GM08714 (cell line): ENCODE results near the gene MEG3.

Source experiments
- H3K4me3 ChIP-seq: fragments of 200-500 bp; sonication (Bioruptor generic); 2 replicates; pipeline ENCODE4 v1.5.1; 2014; ENCODE audit warnings: mild to moderate bottlenecking, low read length, inconsistent platforms
- ZNF274 ChIP-seq: IDR thresholded peaks from 2 replicates; pipeline ENCODE4 v1.6.1; 2012; ENCODE audit warnings: mild to moderate bottlenecking, low read depth, low read length

MEG3 gene

GRCh38 chr14:100850841-100851585 is 25.1 kb downstream of the MEG3 start:
- TF ChIP-seq ZNF274: no peak

GRCh38 chr14:100851586-100851916 is 25.6 kb downstream of the MEG3 start:
- TF ChIP-seq ZNF274: no peak
- H3K4me3 ChIP-seq: no peak overlapping the region

More at GRCh38 chr14:100850841-100851585, 25.1 kb downstream of the MEG3 start:
- no peak overlapping the region for H3K4me3 ChIP-seq

- TF ChIP-seq ZNF274: no peak
- H3K4me3 ChIP-seq: no peak overlapping the region
Observed at GRCh38 chr14:100851946-100852620, 26.2 kb downstream of the MEG3 start.

GRCh38 chr14:100854435-100854834 is 28.5 kb downstream of the MEG3 start:
- H3K4me3 ChIP-seq: no peak overlapping the region
- no peak for TF ChIP-seq ZNF274

GRCh38 chr14:100855256-100855930 is 29.5 kb downstream of the MEG3 start:
- no peak overlapping the region for H3K4me3 ChIP-seq
- no peak for TF ChIP-seq ZNF274

- H3K4me3 ChIP-seq: no peak overlapping the region
- no peak for TF ChIP-seq ZNF274
Observed at GRCh38 chr14:100856056-100856950, 30.4 kb downstream of the MEG3 start.

GRCh38 chr14:100857233-100857922 is 31.5 kb downstream of the MEG3 start:
- no peak for TF ChIP-seq ZNF274
- H3K4me3 ChIP-seq: no peak overlapping the region

GRCh38 chr14:100857923-100858837 is 32.3 kb downstream of the MEG3 start:
- no peak for TF ChIP-seq ZNF274
- no peak overlapping the region for H3K4me3 ChIP-seq

- no peak for TF ChIP-seq ZNF274
- no peak overlapping the region for H3K4me3 ChIP-seq
Observed at GRCh38 chr14:100858838-100859220, 32.9 kb downstream of the MEG3 start.

GRCh38 chr14:100859781-100860180 is 33.9 kb downstream of the MEG3 start:
- H3K4me3 ChIP-seq: no peak overlapping the region
- TF ChIP-seq ZNF274: no peak

- no peak for TF ChIP-seq ZNF274
- H3K4me3 ChIP-seq: no peak overlapping the region
Observed at GRCh38 chr14:100860556-100861187, 34.8 kb downstream of the MEG3 start.

GRCh38 chr14:100861188-100861936 is 35.4 kb downstream of the MEG3 start:
- no peak for TF ChIP-seq ZNF274
- no peak overlapping the region for H3K4me3 ChIP-seq

- no peak overlapping the region for H3K4me3 ChIP-seq
- TF ChIP-seq ZNF274: no peak
Observed at GRCh38 chr14:100861937-100862247, 36.0 kb downstream of the MEG3 start.
